Hepatocyte (in vitro differentiated cells): ENCODE data around the gene LRRC14B. TPM values are rescaled to one million over a fixed set of nuclear protein-coding genes. Genes with fewer than 3 reads are reported as not detected.

Source experiments
- DNase-seq: peaks from one replicate; pipeline ENCODE4 v3.0.0-alpha.2; 2016; ENCODE audit warnings: low spot score
- H2AFZ ChIP-seq: fragments of 200-600 bp; sonication (generic); 2 replicates; pipeline ENCODE4 v1.6.0; 2016; ENCODE audit warnings: antibody characterized with exemption, mild to moderate bottlenecking
- H3K27ac ChIP-seq: fragments of 200-600 bp; sonication (generic); 2 replicates; pipeline ENCODE4 v1.5.1; 2016; ENCODE audit warnings: mild to moderate bottlenecking
- H3K27me3 ChIP-seq: fragments of 200-600 bp; sonication (generic); 2 replicates; pipeline ENCODE4 v1.6.1; 2016
- H3K36me3 ChIP-seq: fragments of 200-600 bp; sonication (generic); replicated peaks from 2 replicates; pipeline ENCODE4 v1.5.1; 2016; ENCODE audit warnings: low read depth; ENCODE audit not compliant: insufficient read depth
- H3K4me1 ChIP-seq: fragments of 200-600 bp; sonication (generic); 2 replicates; pipeline ENCODE4 v1.5.1; 2016; ENCODE audit warnings: mild to moderate bottlenecking, moderate library complexity; ENCODE audit not compliant: insufficient read depth
- H3K4me2 ChIP-seq: fragments of 200-600 bp; sonication (generic); 2 replicates; pipeline ENCODE4 v1.6.0; 2016
- H3K4me3 ChIP-seq: fragments of 200-600 bp; sonication (generic); 2 replicates; pipeline ENCODE4 v1.5.1; 2016; ENCODE audit warnings: mild to moderate bottlenecking
- H3K79me2 ChIP-seq: fragments of 200-600 bp; sonication (generic); 2 replicates; pipeline ENCODE4 v1.6.0; 2017; ENCODE audit warnings: mild to moderate bottlenecking
- H3K9me2 ChIP-seq: fragments of 200-600 bp; sonication (generic); replicated peaks from 2 replicates; pipeline ENCODE4 v1.6.0; 2017; ENCODE audit warnings: mild to moderate bottlenecking; ENCODE audit not compliant: insufficient read depth
- H3K9me3 ChIP-seq: fragments of 200-600 bp; sonication (generic); 2 replicates; pipeline ENCODE4 v1.5.1; 2016; ENCODE audit warnings: low read depth, mild to moderate bottlenecking
- H4K20me1 ChIP-seq: fragments of 200-600 bp; sonication (generic); 2 replicates; pipeline ENCODE4 v1.6.0; 2016; ENCODE audit warnings: mild to moderate bottlenecking; ENCODE audit not compliant: insufficient read depth, poor library complexity, severe bottlenecking
- CTCF ChIP-seq: fragments of 200-600 bp; sonication (generic); IDR thresholded peaks from 2 replicates; pipeline ENCODE4 v1.5.1; 2016; ENCODE audit warnings: antibody characterized with exemption, mild to moderate bottlenecking; ENCODE audit not compliant: poor library complexity
- EZH2 ChIP-seq: fragments of 200-600 bp; sonication (generic); IDR thresholded peaks from 2 replicates; pipeline ENCODE4 v1.6.1; 2016; ENCODE audit warnings: antibody characterized with exemption, mild to moderate bottlenecking, borderline replicate concordance
- EZH2phosphoT487 ChIP-seq: fragments of 200-600 bp; sonication (generic); IDR thresholded peaks from one replicate; pipeline ENCODE4 v1.6.1; 2018; ENCODE audit warnings: antibody characterized with exemption, mild to moderate bottlenecking, low read depth, moderate library complexity; ENCODE audit not compliant: unreplicated experiment, severe bottlenecking
- WGBS: methylation state at CpG from one replicate; pipeline ENCODE4 v1.1.6; 2016; ENCODE audit warnings: low lambda C conversion rate; ENCODE audit errors: missing lambda C conversion rate; 5-methylcytosine and 5-hydroxymethylcytosine counted together
- polyA plus RNA-seq: library from polyadenylated mRNA; unstranded; fragments of >200 nt; fragmentation: Nextera tagmentation; extraction: Ambion mirVana; gene quantifications from 2 replicates; pipeline ENCODE4 v1.2.1, GENCODE V29; 2016
- total RNA-seq: library from RNA; depleted of rRNA; stranded (reverse); fragments of >200 nt; gene quantifications from 2 replicates; pipeline ENCODE4 v1.2.3, GENCODE V29; 2014

LRRC14B gene
- total and polyA plus RNA-seq, 2 experiments from 2014 or later, result 0.18 TPM; not detected in 1

GRCh38 chr5:166441-167372 lies 24.6 kb upstream of the LRRC14B start:
- no peaks in the 10 kb centered on the region for H3K4me1 ChIP-seq
- no peaks in the 10 kb centered on the region for H4K20me1 ChIP-seq
- no peak overlapping the region for H3K27ac ChIP-seq
- WGBS, result 89% methylated on average over 20 of the region's 27 CpGs
- DNase-seq, result no peak
- no peaks in the 10 kb centered on the region for H3K36me3 ChIP-seq
- H3K9me2 ChIP-seq, result no peaks in the 10 kb centered on the region
- no peak for TF ChIP-seq CTCF
- no peak for TF ChIP-seq EZH2phosphoT487
- no peak for TF ChIP-seq EZH2
- H3K27me3 ChIP-seq, result no peaks in the 10 kb centered on the region
- H2AFZ ChIP-seq, result no peak overlapping the region
- H3K9me3 ChIP-seq, result no peaks in the 10 kb centered on the region
- no peak overlapping the region for H3K4me2 ChIP-seq
- no peaks in the 10 kb centered on the region for H3K79me2 ChIP-seq
- no peak overlapping the region for H3K4me3 ChIP-seq

GRCh38 chr5:167511-167910 lies 23.8 kb upstream of the LRRC14B start:
- no peak overlapping the region for H3K4me3 ChIP-seq
- no peak overlapping the region for H2AFZ ChIP-seq
- H4K20me1 ChIP-seq, result no peaks in the 10 kb centered on the region
- H3K79me2 ChIP-seq, result no peaks in the 10 kb centered on the region
- no peak for DNase-seq
- H3K36me3 ChIP-seq, result no peaks in the 10 kb centered on the region
- no peaks in the 10 kb centered on the region for H3K27me3 ChIP-seq
- no peak overlapping the region for H3K27ac ChIP-seq
- H3K9me3 ChIP-seq, result no peaks in the 10 kb centered on the region
- no peak overlapping the region for H3K4me2 ChIP-seq
- TF ChIP-seq CTCF (no peak), EZH2phosphoT487 (no peak), EZH2 (no peak)
- no peaks in the 10 kb centered on the region for H3K9me2 ChIP-seq
- no peaks in the 10 kb centered on the region for H3K4me1 ChIP-seq
- WGBS, result 91% methylated on average over 7 of the region's 7 CpGs

GRCh38 chr5:167982-168660 lies 23.2 kb upstream of the LRRC14B start:
- no peaks in the 10 kb centered on the region for H3K9me2 ChIP-seq
- H3K36me3 ChIP-seq, result no peaks in the 10 kb centered on the region
- peak; percentile 36 for DNase-seq
- 79% methylated on average over 18 of the region's 18 CpGs for WGBS
- no peak overlapping the region for H3K4me3 ChIP-seq
- no peaks in the 10 kb centered on the region for H3K4me1 ChIP-seq
- no peaks in the 10 kb centered on the region for H3K79me2 ChIP-seq
- H3K27ac ChIP-seq, result no peak overlapping the region
- no peaks in the 10 kb centered on the region for H3K27me3 ChIP-seq
- H2AFZ ChIP-seq, result no peak overlapping the region
- TF ChIP-seq EZH2phosphoT487 (no peak), CTCF (no peak), EZH2 (no peak)
- no peak overlapping the region for H3K4me2 ChIP-seq
- H3K9me3 ChIP-seq, result no peaks in the 10 kb centered on the region
- H4K20me1 ChIP-seq, result no peaks in the 10 kb centered on the region
